CD4-positive, alpha-beta memory T cell (primary cell): ENCODE data around the gene MT2A. TPM values are rescaled to one million over a fixed set of nuclear protein-coding genes. Genes with fewer than 3 reads are reported as not detected.

Source experiments
- polyA plus RNA-seq, 2 donors: library from polyadenylated mRNA; unstranded; fragments of 300-500 nt; fragmentation: Illumina TruSeq; gene quantifications; one replicate each; pipeline ENCODE4 v1.2.3, GENCODE V29; 2021
- total RNA-seq, 2 experiments: library from RNA; stranded (reverse); gene quantifications; one replicate each; pipeline ENCODE4 v1.2.3, GENCODE V29; 2021

Gene MT2A
- total and polyA plus RNA-seq, 4 experiments from 2014 or later: 15.8 to 226 (median 52.6) TPM

Other genes with a start within 250 kb of the MT2A start
- 10 to 100 TPM; 59.8 to 67.6 TPM for gene AMFR, start 183.0 kb upstream of the MT2A start, total RNA-seq
- 10 to 100 TPM; 45.7 to 61.0 TPM for gene AMFR, start 183.0 kb upstream of the MT2A start, polyA plus RNA-seq
- 100 to 1,000 TPM; 109 to 110 TPM for gene NUDT21, start 157.3 kb upstream of the MT2A start, total RNA-seq
- gene NUDT21, start 157.3 kb upstream of the MT2A start, polyA plus RNA-seq: 10 to 100 TPM; 78.3 to 98.4 TPM
- 10 to 100 TPM; 42.7 to 47.2 TPM for gene OGFOD1, start 157.0 kb upstream of the MT2A start, total RNA-seq
- gene OGFOD1, start 157.0 kb upstream of the MT2A start, polyA plus RNA-seq: 100 to 1,000 TPM; 115 to 151 TPM
- 10 to 100 TPM; 95.8 to 96.0 TPM for gene BBS2, start 88.6 kb upstream of the MT2A start, total RNA-seq
- gene BBS2, start 88.6 kb upstream of the MT2A start, polyA plus RNA-seq: 10 to 100 TPM; 36.6 to 39.2 TPM
- gene MT4, start 43.5 kb upstream of the MT2A start, total RNA-seq: not detected
- not detected for gene MT4, start 43.5 kb upstream of the MT2A start, polyA plus RNA-seq
- not detected for gene MT3, start 19.1 kb upstream of the MT2A start, total RNA-seq
- 1 to 10 TPM in 1 of 2 donors, not detected in 1; 1.1 TPM for gene MT3, start 19.1 kb upstream of the MT2A start, polyA plus RNA-seq
- not detected for gene MT1E, start 17.2 kb downstream of the MT2A start, total RNA-seq
- gene MT1E, start 17.2 kb downstream of the MT2A start, polyA plus RNA-seq: 10 to 100 TPM in 1 of 2 donors, 1 to 10 TPM in 1; 6.8 to 16.0 TPM
- gene MT1M, start 24.1 kb downstream of the MT2A start, total RNA-seq: not detected
- gene MT1M, start 24.1 kb downstream of the MT2A start, polyA plus RNA-seq: not detected
- gene MT1A, start 30.1 kb downstream of the MT2A start, total RNA-seq: not detected
- not detected for gene MT1A, start 30.1 kb downstream of the MT2A start, polyA plus RNA-seq
- gene MT1B, start 43.3 kb downstream of the MT2A start, total RNA-seq: not detected
- gene MT1B, start 43.3 kb downstream of the MT2A start, polyA plus RNA-seq: not detected
- 10 to 100 TPM in 1 of 2 experiments, 1 to 10 TPM in 1; 8.3 to 12.9 TPM for gene MT1F, start 49.4 kb downstream of the MT2A start, total RNA-seq
- gene MT1F, start 49.4 kb downstream of the MT2A start, polyA plus RNA-seq: 10 to 100 TPM; 12.0 to 28.9 TPM
- not detected for gene MT1G, start 59.5 kb downstream of the MT2A start, total RNA-seq
- 1 to 10 TPM in 1 of 2 donors, not detected in 1; 1.3 TPM for gene MT1G, start 59.5 kb downstream of the MT2A start, polyA plus RNA-seq
- gene MT1H, start 61.2 kb downstream of the MT2A start, total RNA-seq: under 1 TPM in 1 of 2 experiments, not detected in 1; 0.78 TPM
- gene MT1H, start 61.2 kb downstream of the MT2A start, polyA plus RNA-seq: not detected
- 10 to 100 TPM; 21.0 to 23.7 TPM for gene MT1X, start 73.9 kb downstream of the MT2A start, total RNA-seq
- 100 to 1,000 TPM in 1 of 2 donors, 10 to 100 TPM in 1; 76.0 to 146 TPM for gene MT1X, start 73.9 kb downstream of the MT2A start, polyA plus RNA-seq
- gene NUP93, start 121.5 kb downstream of the MT2A start, total RNA-seq: 10 to 100 TPM; 48.0 to 56.5 TPM
- 10 to 100 TPM; 63.1 to 73.2 TPM for gene NUP93, start 121.5 kb downstream of the MT2A start, polyA plus RNA-seq